C4-2B (cell line): ENCODE data around the gene DLX1.

Source experiments
- ZFX ChIP-seq: fragments of 450-650 bp; IDR thresholded peaks from 2 replicates; pipeline ENCODE4 v1.6.1; 2017
- TF ChIP-seq, protein P1 (sequence below): fragments of 450-650 bp; conservative IDR thresholded peaks from 2 replicates; pipeline ENCODE4 v1.5.1; 2017; ENCODE audit warnings: mild to moderate bottlenecking

- TF ChIP-seq, protein P1, sequence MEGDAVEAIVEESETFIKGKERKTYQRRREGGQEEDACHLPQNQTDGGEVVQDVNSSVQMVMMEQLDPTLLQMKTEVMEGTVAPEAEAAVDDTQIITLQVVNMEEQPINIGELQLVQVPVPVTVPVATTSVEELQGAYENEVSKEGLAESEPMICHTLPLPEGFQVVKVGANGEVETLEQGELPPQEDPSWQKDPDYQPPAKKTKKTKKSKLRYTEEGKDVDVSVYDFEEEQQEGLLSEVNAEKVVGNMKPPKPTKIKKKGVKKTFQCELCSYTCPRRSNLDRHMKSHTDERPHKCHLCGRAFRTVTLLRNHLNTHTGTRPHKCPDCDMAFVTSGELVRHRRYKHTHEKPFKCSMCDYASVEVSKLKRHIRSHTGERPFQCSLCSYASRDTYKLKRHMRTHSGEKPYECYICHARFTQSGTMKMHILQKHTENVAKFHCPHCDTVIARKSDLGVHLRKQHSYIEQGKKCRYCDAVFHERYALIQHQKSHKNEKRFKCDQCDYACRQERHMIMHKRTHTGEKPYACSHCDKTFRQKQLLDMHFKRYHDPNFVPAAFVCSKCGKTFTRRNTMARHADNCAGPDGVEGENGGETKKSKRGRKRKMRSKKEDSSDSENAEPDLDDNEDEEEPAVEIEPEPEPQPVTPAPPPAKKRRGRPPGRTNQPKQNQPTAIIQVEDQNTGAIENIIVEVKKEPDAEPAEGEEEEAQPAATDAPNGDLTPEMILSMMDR = no peak
- TF ChIP-seq ZFX = no peak
These were observed 22.8 kb upstream of the DLX1 start for GRCh38 chr2:172062402-172063004.
